Epidermal melanocyte (primary cell): ENCODE results near the gene AQP12B.
"Not testable (repeated sequence)": the region's sequence is repeated elsewhere in the genome, so short reads cannot be mapped to it uniquely, and the experiment has no call there.

Experiments
- DNase-seq: peaks from one replicate; pipeline ENCODE4 v3.0.0; 2011; ENCODE audit warnings: low spot score; ENCODE audit not compliant: insufficient read length

Gene AQP12B

DNA sequence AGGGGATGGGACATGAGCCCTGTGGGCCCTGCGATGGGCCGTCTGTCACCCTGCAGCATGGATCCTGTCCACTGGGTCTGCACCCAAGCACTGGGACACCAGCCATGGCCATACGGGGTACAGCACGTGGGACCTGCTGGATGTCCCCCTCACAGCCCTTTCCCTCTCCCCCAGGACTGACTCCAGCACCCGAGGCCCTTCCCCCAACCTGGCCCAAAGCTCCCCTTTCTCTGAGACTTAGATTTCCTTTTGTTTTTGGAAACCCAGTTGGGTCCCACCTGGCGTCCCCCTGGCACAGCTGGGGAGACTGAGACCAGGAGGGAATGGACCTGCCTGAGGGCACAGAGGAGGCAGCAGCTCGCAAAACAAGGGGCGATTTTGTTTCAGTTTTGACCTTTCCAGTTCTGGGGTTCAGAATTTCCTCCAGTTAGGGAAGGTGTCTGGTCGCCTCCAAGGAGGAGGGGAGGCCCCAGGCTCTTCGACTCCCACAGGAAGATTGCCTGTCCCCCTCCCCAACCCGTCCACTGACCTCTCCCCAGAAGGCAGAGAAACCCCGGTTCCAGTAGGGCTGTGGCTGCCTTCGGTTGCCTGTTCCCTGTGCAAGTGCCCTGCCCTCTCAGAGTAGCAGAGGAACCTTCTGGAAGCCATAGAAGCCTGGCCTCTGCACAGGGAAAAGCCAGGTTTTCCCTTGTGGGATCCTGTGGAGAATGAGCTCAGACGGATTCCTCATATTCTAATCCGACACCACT, 1.5 kb upstream of the AQP12B start:
- not testable (repeated sequence) for DNase-seq

DNA sequence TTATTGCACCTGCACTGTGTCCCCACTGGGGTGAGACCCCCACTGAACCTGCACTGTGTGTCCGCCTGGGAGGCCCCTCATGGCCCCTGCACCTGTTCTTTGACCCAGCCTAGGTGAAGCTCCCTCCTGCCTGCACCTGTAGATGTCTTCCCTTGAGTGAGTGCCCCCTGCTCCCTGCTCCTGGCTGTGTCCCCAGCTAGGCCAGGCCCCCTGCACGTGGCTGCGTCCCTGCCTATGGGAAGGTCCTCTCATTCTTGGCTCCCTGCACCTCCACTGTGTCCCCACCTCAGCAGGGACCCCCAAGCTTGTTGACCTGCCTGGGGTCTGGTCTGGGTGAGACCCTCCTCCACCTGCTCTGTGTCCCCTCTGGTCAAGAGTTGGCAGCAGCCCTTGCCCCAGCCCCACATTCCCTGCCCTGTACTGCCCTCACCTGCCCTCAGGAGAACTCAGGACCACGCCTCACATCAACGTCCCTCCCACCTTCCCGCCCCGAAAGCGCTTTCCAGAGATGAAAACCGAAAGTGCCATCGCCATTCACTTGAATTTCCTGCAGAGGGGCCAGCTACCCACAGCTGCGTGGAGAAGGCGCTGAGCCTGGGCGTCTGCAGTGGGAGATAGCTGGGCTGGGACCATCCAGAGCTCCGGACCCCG, 769 bp upstream of the AQP12B start:
- not testable (repeated sequence) for DNase-seq

DNA sequence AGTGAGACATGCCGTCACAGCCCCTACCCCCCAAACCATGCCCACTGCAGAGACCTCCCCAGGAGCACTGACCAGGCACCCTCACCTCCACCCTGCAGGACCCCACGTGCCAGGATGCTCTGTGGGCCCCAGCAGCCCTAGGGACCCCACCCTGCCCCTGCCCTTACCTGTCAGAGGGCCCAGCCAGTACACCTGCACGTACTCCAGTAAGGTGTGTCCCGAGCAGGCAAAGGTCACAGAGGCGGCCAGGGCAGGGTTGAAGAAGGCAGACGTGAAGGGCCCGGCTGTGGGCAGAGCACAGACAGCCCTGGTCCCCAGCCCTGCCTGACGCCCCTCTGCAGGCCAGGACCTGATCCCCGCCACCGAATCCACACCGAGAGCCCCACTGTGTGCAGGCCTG, 2.5 kb downstream of the AQP12B start:
- not testable (repeated sequence) for DNase-seq

DNA sequence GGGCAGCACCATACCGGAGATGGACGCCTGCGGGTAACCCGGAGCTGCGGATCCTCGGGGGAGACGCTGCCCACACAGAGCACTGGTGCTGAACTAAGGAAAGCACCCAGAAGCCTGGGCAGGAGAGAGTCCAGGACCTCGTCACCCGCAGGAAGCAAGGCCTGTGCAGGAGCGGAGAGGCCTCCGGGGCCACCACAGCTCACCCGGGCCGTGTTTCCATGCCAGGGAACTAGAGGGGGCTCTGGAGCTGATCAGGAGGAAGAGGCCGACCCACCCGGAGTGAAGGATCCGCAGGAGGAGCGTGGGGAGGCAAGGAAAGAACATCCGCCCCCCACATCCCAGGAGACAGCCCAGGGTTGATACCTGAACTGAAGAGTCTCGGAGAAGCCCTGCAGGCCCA, 3.8 kb downstream of the AQP12B start:
- DNase-seq = not testable (repeated sequence)

DNA sequence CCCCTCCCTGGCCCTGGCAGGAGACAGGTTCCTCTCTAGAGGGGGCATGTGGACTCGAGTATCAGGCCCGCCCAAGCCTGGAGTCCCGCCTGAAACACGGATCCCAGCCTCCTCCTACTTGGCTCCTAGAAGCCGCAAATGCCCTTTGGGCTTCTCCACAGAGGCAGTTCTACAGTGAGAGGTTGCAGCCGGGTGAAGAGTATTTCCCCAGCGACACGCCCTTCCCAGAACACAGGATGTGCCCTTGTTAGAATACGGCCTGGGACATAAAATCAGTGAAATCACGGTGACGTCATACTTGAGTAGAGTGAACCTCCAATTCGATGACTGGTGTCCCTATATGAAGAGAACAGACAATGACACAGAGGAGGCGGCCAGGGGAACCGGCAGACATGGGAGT, 4.6 kb downstream of the AQP12B start:
- DNase-seq = not testable (repeated sequence)

DNA sequence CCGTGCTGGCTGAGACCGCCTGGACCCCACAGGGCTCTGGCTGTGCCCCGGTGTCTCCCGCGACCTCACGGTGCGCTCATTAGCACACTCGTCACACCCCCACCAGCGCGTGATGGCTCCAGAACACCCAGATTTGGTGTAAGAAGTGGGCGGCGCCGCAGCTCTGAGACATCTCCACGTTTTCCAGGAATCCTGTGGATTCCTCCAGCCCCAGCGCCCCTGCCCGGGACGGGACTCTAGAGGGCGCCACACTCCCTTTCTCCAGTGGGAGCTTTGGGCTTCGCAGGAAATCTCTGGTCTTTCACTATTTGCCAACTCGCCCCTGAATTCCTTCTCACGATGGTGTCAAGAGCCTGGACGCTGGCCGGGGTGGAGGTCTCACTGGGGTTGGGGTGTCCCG, 7.3 kb downstream of the AQP12B start:
- DNase-seq = not testable (repeated sequence)

DNA sequence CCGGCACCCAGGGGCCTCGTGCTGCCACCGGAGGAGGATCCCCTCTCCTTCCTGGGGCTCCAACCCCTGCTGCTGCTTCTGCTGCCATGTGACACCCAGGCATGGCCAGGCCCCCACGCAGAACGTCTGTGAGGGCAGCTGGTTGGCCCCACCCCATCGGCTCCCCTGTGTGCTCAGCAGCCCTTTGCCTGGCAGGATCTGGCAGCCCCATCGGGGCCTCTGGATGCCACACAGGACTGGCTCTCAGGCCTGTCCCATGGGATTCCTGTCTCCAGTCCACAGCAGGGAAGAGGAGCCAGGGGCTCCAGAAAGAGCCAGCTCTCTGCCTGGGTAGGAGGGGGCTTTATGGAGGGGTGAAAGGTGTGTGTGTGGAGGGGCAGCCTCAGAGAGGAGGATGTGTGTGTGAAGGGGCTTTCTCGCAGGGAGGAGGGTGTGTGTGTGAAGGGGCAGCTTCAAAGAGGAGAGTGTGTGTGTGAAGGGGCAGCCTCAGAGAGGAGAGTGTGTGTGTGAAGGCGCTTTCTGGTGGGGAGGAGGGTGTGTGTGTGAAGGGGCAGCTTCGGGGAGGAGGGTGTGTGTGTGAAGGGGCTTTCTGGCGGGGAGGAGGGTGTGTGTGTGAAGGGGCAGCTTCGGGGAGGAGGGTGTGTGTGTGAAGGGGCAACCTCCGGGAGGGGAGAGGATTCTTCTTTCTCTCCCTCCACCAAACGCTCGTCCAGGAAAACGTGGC, 8.1 kb downstream of the AQP12B start:
- DNase-seq = not testable (repeated sequence)

DNA sequence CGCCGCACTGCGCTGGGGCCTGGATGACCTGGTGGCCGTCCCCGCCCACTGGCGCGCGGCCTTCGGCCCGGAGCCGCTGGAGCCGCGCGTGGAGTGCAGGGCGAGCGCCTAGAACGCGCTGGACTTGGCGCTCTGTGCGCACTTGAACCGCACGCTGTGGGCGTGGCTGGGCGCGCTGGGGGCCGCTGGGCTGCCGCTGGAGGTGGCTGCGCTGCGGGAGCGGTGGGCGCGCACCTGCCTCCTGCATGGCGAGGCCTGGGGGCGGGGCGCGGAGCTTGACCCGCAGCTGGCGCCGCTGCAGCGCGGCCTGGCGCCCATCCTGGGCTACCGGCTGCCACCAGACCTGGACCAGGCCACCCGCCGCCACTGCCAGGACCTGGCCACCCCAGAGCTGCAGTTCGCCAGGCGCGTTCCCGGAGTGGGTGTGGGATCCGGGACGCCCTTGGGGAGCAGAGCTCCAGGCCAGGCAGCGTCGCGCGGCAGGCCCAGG, 9.9 kb downstream of the AQP12B start:
- DNase-seq = no peak

DNA sequence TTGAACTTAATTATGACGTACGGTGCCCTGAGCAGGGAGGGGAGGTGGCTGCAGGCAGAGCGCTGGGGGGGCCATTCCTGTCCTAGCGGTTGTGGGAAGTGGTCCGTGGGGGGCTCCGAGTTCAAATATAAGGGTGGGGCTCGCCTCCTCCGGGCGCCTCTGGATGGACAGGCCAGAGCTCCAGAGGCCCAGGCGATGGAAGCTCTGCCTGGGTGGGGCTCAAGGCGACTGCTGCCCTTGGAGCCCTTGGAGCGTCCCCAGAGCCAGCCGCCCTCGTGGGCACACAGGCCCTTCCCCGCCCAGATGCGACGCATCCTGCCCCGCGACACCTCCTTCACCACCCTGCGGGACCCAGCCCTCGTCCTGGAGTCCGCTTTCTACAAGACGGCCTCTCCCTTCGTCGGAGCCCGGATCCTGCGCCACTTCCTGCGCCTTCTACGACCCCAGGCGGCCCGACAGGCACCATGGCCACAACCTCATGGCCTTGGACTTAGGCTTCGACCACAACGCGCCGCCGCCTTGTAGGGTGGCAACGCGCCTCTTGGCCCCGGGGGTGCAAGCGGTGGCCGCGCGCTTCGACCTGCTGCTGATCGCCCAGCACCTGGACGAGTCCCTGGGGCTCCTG, 10.5 kb downstream of the AQP12B start:
- no peak for DNase-seq

DNA sequence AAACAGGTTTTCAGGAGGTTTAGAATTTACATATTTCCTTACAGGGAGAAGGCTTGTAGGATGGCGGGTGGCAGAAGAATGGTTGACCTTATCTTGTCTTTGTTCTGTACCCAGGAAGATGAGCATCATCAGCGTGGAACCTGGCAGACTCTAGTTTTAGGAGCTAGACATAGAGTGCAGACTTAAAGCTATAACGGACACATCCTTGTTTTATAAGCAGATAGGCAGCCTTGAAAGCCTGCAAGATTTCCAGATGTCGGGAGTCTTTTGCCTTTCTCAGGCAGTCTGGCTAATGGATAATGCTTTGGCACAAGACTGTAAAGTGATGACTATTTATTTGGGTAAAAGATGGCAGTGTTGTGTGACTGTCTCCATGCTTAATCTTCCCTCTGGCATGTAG, 11.7 kb downstream of the AQP12B start:
- no peak for DNase-seq

DNA sequence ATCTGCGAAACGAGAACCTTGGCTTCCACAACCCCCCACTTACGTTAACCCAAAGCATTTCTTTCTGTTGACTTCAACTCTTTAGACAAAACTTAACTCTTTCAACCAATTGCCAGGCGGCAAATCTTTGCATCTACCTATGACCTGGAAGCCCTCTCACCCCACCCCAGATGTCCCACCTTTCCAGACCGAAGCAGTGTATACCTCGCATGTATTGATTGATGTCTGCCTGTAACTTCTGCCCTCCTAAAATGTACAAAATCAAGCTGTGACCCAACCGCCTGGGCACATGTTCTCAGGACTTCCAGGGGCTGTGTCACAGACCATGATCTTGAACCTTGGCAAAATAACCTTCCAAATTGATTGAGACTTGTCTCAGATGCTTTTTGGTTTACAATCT, 12.3 kb downstream of the AQP12B start:
- no peak for DNase-seq

DNA sequence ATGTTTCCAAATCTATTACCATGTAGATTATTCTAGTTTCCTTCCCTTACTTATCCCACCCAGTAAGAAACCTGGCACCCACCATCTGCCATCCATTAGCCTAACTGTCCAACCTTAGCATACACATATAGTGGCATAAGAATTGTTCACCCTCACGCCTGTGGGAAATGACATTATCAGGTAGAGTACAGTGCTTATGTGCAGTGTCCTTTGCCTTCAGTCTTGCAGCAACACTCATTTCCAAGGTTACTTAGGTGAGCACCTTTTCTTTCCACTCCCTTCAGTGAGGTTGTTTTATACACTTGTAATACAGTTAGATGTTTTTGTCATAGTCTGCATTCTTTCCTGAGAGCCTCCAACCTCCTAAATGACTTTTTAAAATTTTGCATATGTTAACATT, 18.1 kb downstream of the AQP12B start:
- DNase-seq = no peak

DNA sequence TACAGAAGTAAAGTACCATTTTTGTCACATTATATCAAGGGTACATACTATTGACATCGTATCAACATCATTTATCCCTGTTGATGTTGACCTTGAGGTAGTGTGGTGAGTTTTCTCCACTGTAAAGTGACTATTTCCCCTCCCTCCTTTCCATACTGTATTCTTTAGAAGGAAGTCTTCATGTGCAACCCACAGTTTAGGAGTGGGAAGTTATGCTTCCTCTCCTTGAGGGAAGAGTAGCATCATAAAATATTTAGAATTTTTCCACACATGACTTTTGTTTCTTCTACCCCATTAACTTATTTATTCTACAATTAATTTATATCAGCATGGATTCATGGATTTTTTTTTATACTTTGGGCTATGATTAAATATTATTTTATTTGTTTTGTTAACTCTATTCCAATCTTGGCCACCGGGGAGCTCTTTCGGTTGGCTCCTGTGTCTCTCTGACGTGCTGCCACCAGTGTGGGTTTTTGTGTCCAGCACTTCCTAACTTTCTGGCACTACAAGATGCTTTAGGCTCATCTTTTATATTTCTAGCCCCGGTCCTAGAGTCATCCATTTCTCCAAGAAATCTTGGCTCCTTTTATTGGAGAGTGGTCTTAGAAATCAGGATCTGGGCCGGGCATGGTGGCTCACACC, 19.0 kb downstream of the AQP12B start:
- no peak for DNase-seq

DNA sequence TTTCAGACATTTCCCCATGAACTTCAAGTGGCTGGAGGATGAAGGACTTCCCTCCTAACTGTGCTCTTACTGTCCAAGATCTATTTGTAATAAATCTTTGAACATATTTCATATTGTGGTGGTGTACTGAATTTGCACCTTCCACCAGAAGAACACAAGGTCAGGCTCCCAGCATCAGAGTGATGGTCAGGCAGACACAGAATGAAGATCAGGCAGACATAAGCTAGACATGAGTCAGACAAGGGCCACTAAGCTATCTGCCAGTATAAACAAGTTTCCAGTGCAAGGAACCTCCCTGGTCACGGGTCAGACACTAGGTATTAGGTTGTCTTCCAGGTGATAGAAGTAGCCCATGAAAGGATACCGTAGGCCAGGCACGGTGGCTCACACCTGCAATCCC, 20.0 kb downstream of the AQP12B start:
- DNase-seq = no peak

DNA sequence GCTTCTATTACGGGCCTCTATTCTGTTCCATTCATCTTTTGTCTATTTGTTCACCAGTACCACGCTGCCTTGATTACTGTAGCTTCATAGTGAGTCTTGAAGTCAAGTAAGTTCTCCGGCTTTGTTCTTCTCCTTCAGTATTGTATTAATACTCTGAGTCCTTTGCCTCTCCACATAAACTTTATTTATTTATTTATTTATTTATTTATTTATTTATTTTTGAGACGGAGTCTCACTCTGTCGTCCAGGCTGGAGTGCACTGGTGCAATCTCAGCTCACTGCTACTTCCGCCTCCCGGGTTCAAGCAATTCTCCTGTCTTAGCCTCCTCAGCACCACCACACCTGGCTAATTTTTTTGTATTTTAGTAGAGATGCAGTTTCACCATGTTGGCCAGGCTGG, 22.8 kb downstream of the AQP12B start:
- DNase-seq = not testable (repeated sequence)

DNA sequence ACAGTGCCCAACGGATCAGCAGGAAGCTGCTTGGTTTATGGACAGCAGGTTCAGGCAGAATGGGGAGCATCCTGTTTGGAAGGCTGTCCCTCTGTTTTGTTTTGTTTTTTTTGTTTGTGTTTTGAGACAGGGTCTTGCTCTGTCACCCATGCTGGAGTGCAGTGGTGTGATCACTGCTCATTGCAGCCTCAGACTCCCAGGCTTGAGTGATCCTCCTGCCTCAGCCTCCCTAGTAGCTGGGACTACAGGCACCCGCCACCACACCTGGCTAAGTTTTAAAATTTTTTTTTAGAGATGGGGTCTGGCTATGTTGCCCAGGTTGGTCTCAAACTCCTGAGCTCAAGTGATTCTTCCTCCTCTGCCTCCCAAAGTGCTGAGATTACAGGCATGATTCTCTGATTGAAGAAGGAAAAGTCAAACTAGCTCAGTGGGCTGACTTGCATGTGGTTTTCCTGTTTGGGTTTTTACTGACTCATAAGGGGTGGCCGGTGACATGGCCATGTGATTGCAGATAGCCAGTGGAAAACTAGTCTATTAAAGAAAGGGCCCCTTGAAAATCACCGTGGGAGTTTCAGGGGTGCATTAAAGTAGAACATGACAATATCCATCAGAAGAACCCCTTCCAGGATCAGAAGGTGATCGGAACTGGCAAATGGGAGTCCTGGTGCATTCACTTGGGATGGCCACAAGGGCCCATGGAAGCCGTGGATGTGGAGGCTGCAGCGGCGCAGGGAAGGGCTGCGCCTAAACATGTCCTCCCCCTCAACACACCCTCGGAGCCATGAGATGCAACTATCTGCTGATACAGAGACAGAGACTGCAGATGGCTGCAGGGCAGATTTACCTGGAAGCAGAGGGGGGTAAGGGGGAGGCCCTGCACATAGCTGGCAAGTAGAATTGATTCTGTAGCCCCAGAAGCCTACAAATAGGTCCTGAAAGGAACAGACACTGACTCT, 26.5 kb downstream of the AQP12B start:
- DNase-seq = no peak

DNA sequence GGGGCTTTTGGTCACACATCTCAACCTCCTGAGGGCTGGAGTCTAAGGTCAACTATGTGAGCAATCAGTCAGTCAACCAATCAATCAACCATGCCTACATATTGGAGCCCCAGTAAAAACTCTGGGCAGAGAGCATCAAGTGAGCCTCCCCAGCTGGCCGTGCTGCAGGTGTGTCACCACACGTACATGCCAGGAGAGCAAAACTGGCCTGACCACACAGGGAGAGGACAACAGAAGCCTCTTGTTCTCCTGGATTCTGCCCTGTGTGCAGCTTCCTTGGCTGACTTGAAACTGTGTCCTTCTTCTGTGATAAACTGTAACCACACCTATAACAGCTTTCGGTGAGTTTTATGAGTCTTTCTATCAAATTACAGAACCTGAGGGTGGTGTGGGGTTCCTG, 31.5 kb downstream of the AQP12B start:
- DNase-seq = no peak

DNA sequence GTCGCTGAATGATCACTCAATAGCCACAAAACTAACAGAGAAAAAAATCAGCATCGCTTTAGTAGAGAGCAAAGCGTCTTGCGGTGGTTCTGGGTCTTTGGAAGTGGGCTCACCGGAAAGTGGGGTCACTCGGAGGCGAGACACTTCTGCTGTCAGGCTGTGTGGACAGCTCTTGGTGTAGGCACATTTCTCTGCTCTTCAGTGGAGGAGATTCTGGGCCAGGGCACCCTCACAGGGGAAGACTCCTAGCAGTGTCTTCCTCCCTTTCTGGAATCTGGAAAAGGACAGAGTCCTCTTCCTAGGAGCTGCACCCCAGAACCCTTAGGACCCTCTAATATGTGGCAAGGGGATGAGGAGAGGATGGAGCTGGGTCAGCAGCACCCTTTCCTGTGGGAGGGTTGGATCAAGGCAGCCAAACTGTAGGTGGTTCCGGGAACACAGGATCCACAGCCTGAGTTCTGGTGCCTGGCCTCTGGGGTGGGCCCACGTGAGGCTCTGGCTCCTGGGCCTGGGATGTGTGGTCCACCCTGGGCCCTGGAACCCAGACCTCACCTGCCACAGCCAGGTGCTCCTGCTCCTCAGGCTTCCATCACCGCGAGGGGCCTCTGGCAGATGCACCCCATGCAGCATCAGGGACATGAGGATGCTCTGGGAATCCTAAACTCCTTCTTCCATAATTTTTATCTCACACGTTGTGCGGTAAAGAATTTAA, 32.3 kb downstream of the AQP12B start:
- DNase-seq = no peak

DNA sequence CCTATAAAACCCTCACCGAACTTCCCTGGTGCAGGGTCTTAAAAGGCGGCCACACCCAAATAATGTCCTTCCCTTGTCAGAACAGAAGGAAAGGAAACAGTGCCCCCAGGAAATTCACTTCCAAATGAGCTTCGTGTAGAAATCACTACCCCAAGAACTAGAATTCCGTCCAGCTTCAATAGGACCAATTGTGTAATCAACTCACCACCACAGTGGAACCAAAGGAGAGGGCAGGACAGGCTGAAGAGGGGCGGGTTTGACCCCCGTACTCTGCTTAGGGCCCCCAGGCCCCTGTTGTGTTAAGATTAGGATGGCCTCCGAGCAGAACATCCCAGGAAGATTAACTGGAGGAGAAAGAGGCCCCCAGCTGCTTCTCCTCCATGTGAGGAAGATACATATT, 33.4 kb downstream of the AQP12B start:
- no peak for DNase-seq
